Limb (tissue), 2 donors: ENCODE data around the gene TMEM269.
"Not testable (repeated sequence)": the region's sequence is repeated elsewhere in the genome, so short reads cannot be mapped to it uniquely, and the experiment has no call there.

Source experiments
- DNase-seq, 2 donors: peaks; one replicate each; pipeline ENCODE4 v3.0.0-alpha.2; 2016; ENCODE audit errors: extremely low spot score in 2 of 2

TMEM269 gene

GRCh38 chr1:42748021-42748420 lies 36.8 kb upstream of the TMEM269 start:
- DNase-seq, result no peak

DNA sequence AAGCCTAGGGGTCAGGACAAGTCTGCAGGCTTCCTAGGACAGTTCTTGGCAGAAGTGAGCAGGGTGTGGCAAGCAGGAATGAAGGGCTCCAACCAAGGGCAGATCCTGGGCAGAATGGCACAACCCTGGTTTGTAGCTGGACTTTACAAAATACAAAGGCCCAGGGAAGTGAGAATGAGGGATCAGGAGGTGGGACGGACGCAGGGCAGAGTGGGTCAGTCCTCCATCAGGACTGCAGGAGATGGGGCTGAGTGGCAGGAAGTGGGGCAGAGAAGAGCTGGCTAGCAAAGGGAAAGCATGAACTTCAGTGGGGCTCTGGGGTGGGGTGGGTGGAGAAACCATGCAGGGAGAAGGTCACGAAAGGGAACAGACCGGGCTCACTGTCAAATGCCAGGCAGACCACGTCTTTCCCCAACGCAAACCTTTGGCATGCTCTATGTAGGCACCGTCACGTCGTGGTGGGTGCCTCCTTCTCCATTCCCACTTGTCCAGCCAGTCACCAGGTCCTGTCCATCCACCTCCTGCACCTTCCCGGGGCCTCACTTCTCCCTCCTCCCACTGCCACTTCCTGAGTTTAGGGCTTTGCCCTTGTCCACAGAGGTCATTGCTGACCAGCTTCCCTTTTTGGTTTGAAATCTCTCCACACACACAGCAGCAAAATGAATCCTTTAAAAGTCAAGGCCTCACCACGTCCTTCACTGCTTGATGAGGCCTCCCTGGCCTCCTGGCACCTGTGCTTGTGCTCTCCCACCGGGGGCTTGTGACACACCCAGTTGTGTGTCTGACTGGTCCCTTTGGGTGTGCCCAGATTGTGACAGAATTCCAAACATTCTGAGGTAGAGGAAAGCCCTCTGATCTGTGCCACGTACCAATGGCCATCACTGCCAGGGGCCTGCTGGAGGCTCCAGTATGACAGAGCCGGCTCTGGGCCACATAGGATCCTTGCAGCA lies 36.1 kb upstream of the TMEM269 start:
- DNase-seq, result no peak

- DNase-seq, result no peak
Measured at GRCh38 chr1:42750041-42750440, 34.8 kb upstream of the TMEM269 start.

- not testable (repeated sequence) for DNase-seq
Measured at GRCh38 chr1:42751511-42752070, 33.2 kb upstream of the TMEM269 start.

DNA sequence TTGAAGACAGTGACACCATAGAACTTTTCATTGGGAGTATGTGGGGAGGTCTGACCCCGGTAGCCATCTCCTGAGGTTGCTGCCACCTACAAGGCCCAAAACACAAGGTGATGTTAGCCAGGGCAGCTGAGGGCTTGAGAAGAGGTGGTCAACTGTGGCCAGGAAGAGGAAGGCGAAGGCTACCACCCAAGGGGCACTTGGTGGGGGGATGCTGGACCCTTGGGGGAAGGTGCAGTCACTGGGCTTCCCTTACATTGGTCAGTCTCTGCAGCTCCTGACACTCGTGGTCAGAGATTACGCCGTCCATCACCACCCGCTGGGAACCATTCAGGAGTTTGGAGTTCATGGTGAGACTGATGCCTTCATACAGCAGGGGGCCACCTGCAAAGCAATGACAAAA lies 32.5 kb upstream of the TMEM269 start:
- DNase-seq, result no peak

- DNase-seq, result no peak
Measured at GRCh38 chr1:42753070-42753469, 31.7 kb upstream of the TMEM269 start.

DNA sequence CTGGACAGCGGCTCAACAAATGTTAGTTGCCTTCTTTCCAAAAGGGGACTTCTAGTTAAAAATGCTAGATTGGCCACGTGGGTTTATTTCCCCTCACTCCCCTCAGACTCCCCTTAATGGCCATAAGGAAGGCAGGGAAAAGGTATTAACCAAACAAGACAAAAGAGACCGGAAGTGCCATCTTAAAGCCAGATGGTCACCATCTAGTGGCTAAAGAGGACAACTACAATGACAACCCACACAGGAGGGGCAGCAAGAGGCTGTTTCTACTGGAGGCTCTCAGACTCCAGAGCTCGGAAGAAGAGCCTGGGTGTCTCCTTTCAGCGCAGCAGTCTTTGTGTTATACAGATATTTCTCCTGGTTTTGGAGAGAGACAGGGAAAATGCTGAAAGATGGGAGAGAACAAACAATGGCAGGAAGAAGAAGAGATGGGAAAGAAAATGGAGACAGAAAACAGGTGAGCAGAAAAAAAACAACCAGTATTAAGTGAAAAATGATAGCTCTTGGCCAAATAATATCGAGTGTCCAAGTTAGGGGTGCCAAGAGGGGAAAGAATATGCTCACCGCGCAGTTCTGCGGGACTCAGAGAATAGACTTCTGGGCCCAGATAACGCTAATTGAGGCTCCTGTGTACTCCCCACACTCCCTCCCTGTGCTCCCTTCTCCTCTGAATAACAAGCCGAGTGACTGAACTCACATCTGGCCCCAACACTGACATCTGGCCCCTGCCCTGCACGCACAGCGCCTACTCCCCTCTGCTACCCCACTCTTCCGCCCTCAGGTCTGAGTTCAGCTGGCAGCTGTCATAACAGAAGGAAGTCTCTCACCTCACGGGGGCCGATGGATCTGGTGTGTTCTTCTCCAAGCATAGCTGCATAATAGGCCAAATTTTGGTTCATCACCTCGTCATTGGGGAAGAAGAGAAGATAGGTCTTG lies 27.6 kb upstream of the TMEM269 start:
- DNase-seq, result peak in 1 of 2 donors; percentile 69

DNA sequence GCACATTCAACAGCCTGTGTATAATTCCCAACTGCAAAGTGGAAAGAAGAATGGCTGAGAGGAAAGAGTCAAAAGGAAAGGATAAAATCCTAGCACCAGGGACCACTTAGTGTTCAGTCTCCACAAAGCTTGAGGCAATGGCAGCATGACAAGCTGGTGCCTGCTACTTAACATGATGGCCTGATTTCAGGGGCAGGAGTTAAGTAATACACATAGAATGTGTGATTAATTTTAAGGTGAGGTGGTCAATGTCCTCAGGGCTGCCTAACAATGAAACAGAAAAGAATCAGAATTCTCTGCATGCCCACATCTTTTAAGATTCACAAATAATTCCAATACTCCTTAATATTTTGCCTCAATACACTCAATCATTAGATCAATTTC lies 26.9 kb upstream of the TMEM269 start:
- DNase-seq, result no peak

- no peak for DNase-seq
Measured at GRCh38 chr1:42758641-42759040, 26.1 kb upstream of the TMEM269 start.

DNA sequence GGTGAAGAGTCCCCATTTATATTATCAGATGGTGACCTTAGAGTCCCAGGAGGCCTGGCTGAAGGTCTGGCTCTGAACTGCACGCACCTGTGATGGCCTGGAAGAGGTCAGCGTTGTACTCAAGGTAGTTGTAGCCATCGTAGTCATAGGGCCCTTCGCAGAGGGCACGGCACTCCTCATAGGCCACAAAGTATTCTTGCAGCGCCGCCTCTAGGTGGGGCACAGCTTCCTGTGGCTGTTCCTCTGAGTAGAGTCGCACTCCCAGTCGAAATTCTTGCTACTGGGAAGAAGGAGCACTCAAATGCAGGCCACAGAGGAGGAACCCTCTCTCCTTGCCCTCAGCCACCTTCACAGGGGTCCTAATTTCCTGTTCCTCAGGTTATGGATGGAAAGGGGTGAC lies 25.7 kb upstream of the TMEM269 start:
- no peak for DNase-seq

DNA sequence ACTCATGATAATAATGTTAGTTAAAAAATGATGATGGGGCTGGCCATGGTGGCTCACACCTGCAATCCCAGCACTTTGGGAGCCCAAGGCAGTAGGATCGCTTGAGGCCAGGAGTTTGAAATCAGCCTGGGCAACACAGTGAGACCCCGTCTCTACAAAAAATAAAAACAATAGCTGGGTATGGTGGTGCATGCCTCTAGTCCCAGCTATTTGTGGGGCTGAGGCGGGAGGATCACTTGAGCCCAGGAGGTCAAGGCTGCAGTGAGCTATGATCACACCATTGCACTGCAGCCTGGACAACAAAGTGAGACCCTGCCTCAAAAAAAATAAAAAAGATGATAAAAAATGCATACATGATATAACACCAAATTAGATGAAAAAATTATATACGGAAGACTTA lies 23.2 kb upstream of the TMEM269 start:
- DNase-seq, result no peak

DNA sequence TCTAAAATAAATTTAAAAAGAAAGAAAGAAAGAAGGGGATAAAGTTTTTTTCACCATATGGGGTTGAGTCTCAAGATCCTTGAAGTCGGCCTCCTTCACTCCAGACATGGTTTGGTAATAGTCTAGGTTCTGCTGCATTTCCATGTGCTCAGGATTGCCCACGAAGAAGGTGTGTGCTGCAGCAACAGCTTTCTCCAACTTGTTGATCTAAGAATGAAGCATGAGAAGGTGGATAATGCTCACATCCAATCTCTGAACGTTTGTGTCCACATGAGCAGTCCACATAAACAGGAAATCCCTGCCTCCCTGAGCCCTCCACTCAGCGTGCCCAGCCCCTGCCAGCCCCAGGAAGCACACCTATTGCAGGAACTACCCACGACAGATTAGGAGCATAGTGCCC lies 22.5 kb upstream of the TMEM269 start:
- DNase-seq, result no peak

GRCh38 chr1:42765269-42765668 lies 19.5 kb upstream of the TMEM269 start:
- no peak for DNase-seq

DNA sequence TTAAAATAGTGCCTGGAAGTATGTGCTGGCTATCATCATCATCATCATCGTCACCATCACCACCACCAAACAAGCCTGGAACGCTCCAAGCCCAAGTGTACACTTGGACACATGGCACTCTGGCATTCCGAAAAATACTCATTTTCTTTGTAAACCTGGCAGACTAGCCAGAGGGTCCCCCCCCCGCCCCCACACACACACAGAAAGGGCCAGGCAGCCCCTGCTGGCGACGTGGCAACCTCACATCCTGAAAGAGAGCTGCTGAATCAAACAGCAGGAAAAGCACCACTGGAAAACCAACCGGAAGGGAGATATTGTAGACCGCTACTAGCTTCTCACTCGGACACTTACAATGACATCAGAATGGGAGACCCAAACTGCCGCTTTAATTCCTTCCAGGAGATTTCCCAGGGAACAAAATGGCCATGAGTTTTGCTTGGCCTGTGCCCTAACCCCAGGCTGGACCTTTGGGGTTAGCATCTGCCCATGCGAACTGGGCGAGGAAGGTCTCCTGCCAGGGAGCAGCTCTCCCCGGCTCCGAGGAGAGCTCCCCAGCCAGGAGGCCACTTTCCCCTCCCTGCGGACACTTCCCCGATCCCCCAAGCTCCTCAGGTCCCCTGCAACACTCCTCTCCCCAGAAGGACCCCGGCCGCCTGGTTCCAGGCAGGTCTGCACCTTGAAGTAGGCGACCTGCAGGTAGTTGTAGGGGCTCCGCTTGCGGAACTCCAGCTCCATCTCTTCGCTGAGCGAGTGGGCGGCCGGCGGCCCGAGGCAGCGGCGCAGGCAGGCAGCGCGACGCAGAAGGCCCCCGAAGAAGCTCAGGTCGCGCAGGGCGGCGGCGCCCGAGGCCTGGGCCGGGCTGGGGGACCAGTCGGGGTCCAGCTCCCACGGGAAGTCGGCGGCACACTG lies 18.7 kb upstream of the TMEM269 start:
- peak; percentile 76 to 80 for DNase-seq

- peak; percentile 99 to 100 for DNase-seq
Measured at GRCh38 chr1:42766741-42767509, 17.9 kb upstream of the TMEM269 start, which contains the start of the genes C1orf50 and P3H1. C1orf50 (plus strand) TSS chr1:42767249; CDS start chr1:42767312, 63 bp downstream. P3H1 (minus strand) TSS chr1:42767028; CDS start chr1:42766971, 57 bp downstream.

DNA sequence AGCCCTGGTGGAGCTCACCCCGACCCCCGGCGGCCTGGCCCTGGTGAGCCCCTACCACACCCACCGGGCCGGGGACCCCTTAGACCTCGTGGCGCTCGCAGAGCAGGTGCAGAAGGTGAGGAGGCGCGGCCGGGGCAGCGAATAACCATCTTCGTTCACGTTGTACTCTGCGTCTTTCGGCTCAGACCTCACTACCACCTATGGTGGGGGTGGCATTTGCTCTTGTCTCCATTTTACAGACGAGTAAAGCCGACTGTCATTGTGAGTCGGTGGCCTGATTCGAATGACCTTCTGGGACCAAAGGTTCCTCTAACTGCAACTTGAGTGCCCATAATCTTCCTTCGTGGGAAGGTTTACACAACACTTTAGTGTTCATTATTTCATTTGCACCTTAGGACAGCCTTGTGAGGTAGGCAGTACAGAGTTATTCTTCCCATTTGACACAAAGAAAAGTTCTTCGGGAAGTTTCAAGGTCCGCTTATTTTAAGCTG lies 17.2 kb upstream of the TMEM269 start:
- no peak for DNase-seq

DNA sequence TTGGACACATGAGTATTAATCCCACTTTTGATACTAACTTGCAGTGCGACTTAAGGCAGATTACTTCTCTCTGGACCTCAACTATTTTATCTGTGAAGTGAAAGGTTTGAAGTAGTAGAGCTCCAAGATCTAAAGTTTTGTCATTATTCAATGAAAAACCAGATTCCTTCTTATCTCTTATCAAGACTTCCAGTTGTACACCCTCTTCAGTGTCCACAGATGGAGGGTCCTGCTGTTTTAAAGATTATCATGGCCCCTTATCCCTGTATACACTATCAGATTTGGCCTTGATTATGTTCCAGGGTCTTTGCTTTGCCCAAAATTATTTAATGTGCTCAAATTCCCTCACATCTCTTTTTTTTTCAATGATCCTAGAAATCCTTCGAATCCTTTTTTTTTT lies 16.6 kb upstream of the TMEM269 start:
- DNase-seq, result no peak

GRCh38 chr1:42769811-42770210 lies 15.0 kb upstream of the TMEM269 start:
- no peak for DNase-seq

- DNase-seq, result no peak
Measured at GRCh38 chr1:42773420-42773819, 11.4 kb upstream of the TMEM269 start.
